B cell (primary cell): Measurements from ENCODE around the gene CD180. TPM values are rescaled to one million over a fixed set of nuclear protein-coding genes. Genes with fewer than 3 reads are reported as not detected.

ENCODE experiments used
- ATAC-seq: fragments of 200-7000 bp; cut with Tn5 transposase; one replicate; pipeline ENCODE4 v1.10.0; 2021; ENCODE audit warnings: low read depth, mild to moderate bottlenecking, moderate number of reproducible peaks, moderate library complexity
- CTCF ChIA-PET: fragments of 350-600 bp; sonication (Branson Sonifier 250); formaldehyde crosslinking; loops from one replicate; lab custom pipeline; 2021; ENCODE audit warnings: antibody characterized with exemption, inconsistent platforms; lab: Charles Lee
- POLR2A ChIA-PET: fragments of 350-600 bp; sonication (Branson Sonifier 250); formaldehyde crosslinking; loops from one replicate; lab custom pipeline; 2021; ENCODE audit warnings: antibody characterized with exemption; lab: Charles Lee
- DNase-seq: peaks from one replicate; pipeline ENCODE4 v3.0.0; 2013
- H2AFZ ChIP-seq: 2 replicates; pipeline ENCODE4 v1.6.1; 2012; ENCODE audit warnings: mild to moderate bottlenecking, low read depth, low read length; ENCODE audit not compliant: insufficient read depth, poor library complexity, severe bottlenecking
- H3K27ac ChIP-seq, 2 donors: 1 replicate in 1 of 2; 2 replicates in 1 of 2; pipeline ENCODE4 v1.5.1; 2012 to 2013; ENCODE audit warnings: low read length in 2 of 2, mild to moderate bottlenecking in 2 of 2, moderate library complexity in 1 of 2
- H3K27me3 ChIP-seq, 4 experiments: fragments of 200-600 bp in 1 of 4; sonication (generic) in 1 of 4; replicated peaks in 1 of 4; 1 replicate in 2 of 4; 2 replicates in 2 of 4; pipeline versions ENCODE4 v1.6.1 to v1.7.0; 2013 to 2016; ENCODE audit warnings: low read length in 3 of 4, mild to moderate bottlenecking in 2 of 4, mixed read lengths in 1 of 4, moderate library complexity in 1 of 4; ENCODE audit not compliant: insufficient read depth in 4 of 4, control insufficient read depth in 3 of 4; ENCODE audit errors: control extremely low read depth in 1 of 4
- H3K36me3 ChIP-seq, 2 experiments: replicated peaks in 1 of 2; 1 replicate in 1 of 2; 2 replicates in 1 of 2; pipeline versions ENCODE4 v1.6.1 to v1.7.1; 2013; ENCODE audit warnings: low read length in 1 of 2; ENCODE audit not compliant: insufficient read depth in 2 of 2, control insufficient read depth in 1 of 2; ENCODE audit errors: control extremely low read depth in 1 of 2, extremely low read depth in 1 of 2
- H3K4me1 ChIP-seq, 2 donors: fragments of 200-600 bp in 1 of 2; sonication (generic) in 1 of 2; 1 replicate in 1 of 2; 2 replicates in 1 of 2; pipeline versions ENCODE4 v1.5.1 to v1.6.1; 2013 to 2017; ENCODE audit warnings: low read length in 2 of 2; ENCODE audit not compliant: control insufficient read depth in 2 of 2, insufficient read depth in 2 of 2
- H3K4me2 ChIP-seq: replicated peaks from 2 replicates; pipeline ENCODE3; 2012; ENCODE audit warnings: mild to moderate bottlenecking, low read depth, low read length; ENCODE audit not compliant: poor library complexity, severe bottlenecking
- H3K4me3 ChIP-seq, 5 experiments: fragments of 200-600 bp in 1 of 5; sonication (generic) in 1 of 5; 1 replicate in 3 of 5; 2 replicates in 2 of 5; pipeline versions ENCODE4 v1.5.1 to v1.7.0; 2011 to 2016; ENCODE audit warnings: low read length in 4 of 5, mild to moderate bottlenecking in 4 of 5, low read depth in 2 of 5, control low read depth in 1 of 5, moderate library complexity in 1 of 5; ENCODE audit not compliant: insufficient read depth in 1 of 5; ENCODE audit errors: control extremely low read depth in 1 of 5, extremely low read depth in 1 of 5
- H3K79me2 ChIP-seq: fragments of 200-600 bp; sonication (generic); one replicate; pipeline ENCODE4 v1.6.0; 2016; ENCODE audit warnings: low read length; ENCODE audit not compliant: control insufficient read depth, insufficient read depth
- H3K9ac ChIP-seq: fragments of 200-600 bp; sonication (generic); 2 replicates; pipeline ENCODE4 v1.6.1; 2017; ENCODE audit warnings: mild to moderate bottlenecking, low read length, moderate library complexity
- H3K9me3 ChIP-seq, 3 donors: one replicate each; pipeline versions ENCODE4 v1.6.1 to v1.7.1; 2013; ENCODE audit warnings: low read length in 2 of 3; ENCODE audit not compliant: control insufficient read depth in 2 of 3, insufficient read depth in 1 of 3; ENCODE audit errors: control extremely low read depth in 1 of 3
- H4K20me1 ChIP-seq: 2 replicates; pipeline ENCODE4 v1.6.0; 2012; ENCODE audit warnings: mild to moderate bottlenecking, low read length; ENCODE audit not compliant: insufficient read depth, control insufficient read depth, poor library complexity, severe bottlenecking
- H3K27ac Mint-ChIP-seq: one replicate; pipeline ENCODE4 v1.8.0; 2021; ENCODE audit warnings: mixed read lengths
- H3K27me3 Mint-ChIP-seq: one replicate; pipeline ENCODE4 v1.8.0; 2021; ENCODE audit warnings: mixed read lengths
- H3K4me1 Mint-ChIP-seq: one replicate; pipeline ENCODE4 v1.8.0; 2021; ENCODE audit warnings: mixed read lengths
- H3K4me3 Mint-ChIP-seq: one replicate; pipeline ENCODE4 v1.8.0; 2021; ENCODE audit warnings: mixed read lengths
- H3K9me3 Mint-ChIP-seq: one replicate; pipeline ENCODE4 v1.8.0; 2022; ENCODE audit warnings: mixed read lengths; ENCODE audit not compliant: insufficient read depth
- EZH2 ChIP-seq: IDR thresholded peaks from 2 replicates; pipeline ENCODE4 v1.6.1; 2012; ENCODE audit warnings: borderline replicate concordance, low read depth, mild to moderate bottlenecking, moderate library complexity, low read length; ENCODE audit not compliant: insufficient read depth, poor library complexity, severe bottlenecking
- WGBS: methylation state at CpG from one replicate; pipeline ENCODE4 v1.1.5; 2013; ENCODE audit warnings: missing lambda C conversion rate; ENCODE audit not compliant: insufficient coverage; 5-methylcytosine and 5-hydroxymethylcytosine counted together
- intact Hi-C: fragments of 100-400 bp; cut with micrococcal nuclease; formaldehyde crosslinking; loops from one replicate; pipeline ENCODE4 v1.10.0; 2022
- polyA plus RNA-seq: library from polyadenylated mRNA; depleted of rRNA; stranded (reverse); fragments of >200 nt; gene quantifications from 2 replicates; pipeline ENCODE4 v1.2.3, GENCODE V29; 2012
- total RNA-seq, 2 donors: library from RNA; stranded (reverse); fragments of 120-200 nt in 1 of 2; gene quantifications; 1 replicate in 1 of 2; 2 replicates in 1 of 2; pipeline versions ENCODE4 v1.2.3 to v1.2.4, GENCODE V29; 2013 to 2022
- TF ChIP-seq, protein P1 (sequence below): fragments of 200-600 bp; IDR thresholded peaks from one replicate; pipeline ENCODE4 v1.8.0; 2022; ENCODE audit warnings: antibody characterized with exemption, mild to moderate bottlenecking

CD180 gene
- total and polyA plus RNA-seq, 2 donors (not counting 1 experiment from before 2014, with no cell fraction given) = 16.1 to 16.4 TPM

- no peak for DNase-seq
- intact Hi-C loops = no loop called here
- Histone ChIP-seq H3K27me3 (no peaks in the 10 kb centered on the region), H4K20me1 (no peaks in the 10 kb centered on the region), H3K27ac (peak overlapping the region in 1 of 2 donors; percentile 16), H3K9me3 (peaks cover 0 to 6% (median 5%) of the 10 kb centered on the region in 3 donors), H3K4me1 (peaks cover 22 to 25% of the 10 kb centered on the region in 2 donors), H3K79me2 (peaks cover 23% of the 10 kb centered on the region), H2AFZ (no peak overlapping the region), H3K4me3 (no peak overlapping the region), H3K36me3 (peaks cover 2 to 20% of the 10 kb centered on the region in 2 experiments), H3K4me2 (no peak overlapping the region), H3K9ac (no peak overlapping the region)
- 98% methylated on average over 3 of the region's 3 CpGs for WGBS
- no peaks in the 10 kb centered on the region for H3K27me3 Mint-ChIP-seq
- CTCF ChIA-PET = interaction anchor here (1.4 to 19.5 kb wide), 4 partner anchors 12 to 35 kb away, joined by 4 to 582 read pairs (median 5); no protein-coding TSS in a partner anchor
- TF ChIP-seq, protein P1, sequence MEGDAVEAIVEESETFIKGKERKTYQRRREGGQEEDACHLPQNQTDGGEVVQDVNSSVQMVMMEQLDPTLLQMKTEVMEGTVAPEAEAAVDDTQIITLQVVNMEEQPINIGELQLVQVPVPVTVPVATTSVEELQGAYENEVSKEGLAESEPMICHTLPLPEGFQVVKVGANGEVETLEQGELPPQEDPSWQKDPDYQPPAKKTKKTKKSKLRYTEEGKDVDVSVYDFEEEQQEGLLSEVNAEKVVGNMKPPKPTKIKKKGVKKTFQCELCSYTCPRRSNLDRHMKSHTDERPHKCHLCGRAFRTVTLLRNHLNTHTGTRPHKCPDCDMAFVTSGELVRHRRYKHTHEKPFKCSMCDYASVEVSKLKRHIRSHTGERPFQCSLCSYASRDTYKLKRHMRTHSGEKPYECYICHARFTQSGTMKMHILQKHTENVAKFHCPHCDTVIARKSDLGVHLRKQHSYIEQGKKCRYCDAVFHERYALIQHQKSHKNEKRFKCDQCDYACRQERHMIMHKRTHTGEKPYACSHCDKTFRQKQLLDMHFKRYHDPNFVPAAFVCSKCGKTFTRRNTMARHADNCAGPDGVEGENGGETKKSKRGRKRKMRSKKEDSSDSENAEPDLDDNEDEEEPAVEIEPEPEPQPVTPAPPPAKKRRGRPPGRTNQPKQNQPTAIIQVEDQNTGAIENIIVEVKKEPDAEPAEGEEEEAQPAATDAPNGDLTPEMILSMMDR = no peak
- no peak for TF ChIP-seq EZH2
- POLR2A ChIA-PET = interaction anchor here (0.6 kb wide), 1 partner anchor 59 kb away, joined by 5 read pairs; no protein-coding TSS in a partner anchor
- no peak overlapping the region for H3K27ac Mint-ChIP-seq
- peaks cover 5% of the 10 kb centered on the region for H3K9me3 Mint-ChIP-seq
- H3K4me1 Mint-ChIP-seq = peaks cover 25% of the 10 kb centered on the region
- no peak overlapping the region for H3K4me3 Mint-ChIP-seq
- ATAC-seq = no peak
These were observed 25.8 kb downstream of the CD180 start for GRCh38 chr5:67170767-67171166.

GRCh38 chr5:67168069-67168468, 28.5 kb downstream of the CD180 start:
- POLR2A ChIA-PET = interaction anchor here (0.6 to 2.5 kb wide), 2 partner anchors 42 to 47 kb away, joined by 3 to 14 read pairs; no protein-coding TSS in a partner anchor

More at GRCh38 chr5:67168069-67168468, 28.5 kb downstream of the CD180 start:
- Histone ChIP-seq H3K27me3 (no peaks in the 10 kb centered on the region), H3K9me3 (peaks cover 0 to 14% (median 0%) of the 10 kb centered on the region in 3 donors), H3K36me3 (peaks cover 2 to 19% of the 10 kb centered on the region in 2 experiments), H3K79me2 (peaks cover 15% of the 10 kb centered on the region), H3K27ac (peak overlapping the region in 1 of 2 donors; percentile 48), H2AFZ (no peak overlapping the region), H3K4me3 (no peak overlapping the region), H3K4me1 (peaks cover 26 to 34% of the 10 kb centered on the region in 2 donors), H4K20me1 (no peaks in the 10 kb centered on the region), H3K9ac (no peak overlapping the region), H3K4me2 (no peak overlapping the region)
- DNase-seq (no peak), ATAC-seq (no peak)
- TF ChIP-seq, protein P1 = no peak
- no peak for TF ChIP-seq EZH2
- intact Hi-C loops = loop anchor here (5.0 kb wide), 1 partner anchor 1084 kb away; no protein-coding TSS in a partner anchor
- Mint-ChIP-seq H3K9me3 (no peaks in the 10 kb centered on the region), H3K27ac (peak overlapping the region; percentile 16), H3K27me3 (no peaks in the 10 kb centered on the region), H3K4me1 (peaks cover 25% of the 10 kb centered on the region), H3K4me3 (no peak overlapping the region)
- 100% methylated on average over 1 of the region's 4 CpGs for WGBS
- CTCF ChIA-PET = interaction anchor here (0.6 to 19.5 kb wide), 10 partner anchors 10 to 353 kb away, joined by 3 to 582 read pairs (median 12); partner anchors contain the start of gene CD180
